IPS-18c (cell line): Measurements from ENCODE around the gene LRRTM4.

ENCODE experiments used
- H3K4me3 ChIP-seq: 2 replicates; pipeline ENCODE4 v1.7.0; 2013; ENCODE audit warnings: low read depth, mild to moderate bottlenecking, low read length, moderate library complexity; ENCODE audit not compliant: insufficient read depth
- H3K9me3 ChIP-seq: one replicate; pipeline ENCODE4 v1.6.1; 2013; ENCODE audit warnings: mild to moderate bottlenecking, low read length, moderate library complexity; ENCODE audit not compliant: control insufficient read depth, insufficient read depth

The LRRTM4 gene

DNA sequence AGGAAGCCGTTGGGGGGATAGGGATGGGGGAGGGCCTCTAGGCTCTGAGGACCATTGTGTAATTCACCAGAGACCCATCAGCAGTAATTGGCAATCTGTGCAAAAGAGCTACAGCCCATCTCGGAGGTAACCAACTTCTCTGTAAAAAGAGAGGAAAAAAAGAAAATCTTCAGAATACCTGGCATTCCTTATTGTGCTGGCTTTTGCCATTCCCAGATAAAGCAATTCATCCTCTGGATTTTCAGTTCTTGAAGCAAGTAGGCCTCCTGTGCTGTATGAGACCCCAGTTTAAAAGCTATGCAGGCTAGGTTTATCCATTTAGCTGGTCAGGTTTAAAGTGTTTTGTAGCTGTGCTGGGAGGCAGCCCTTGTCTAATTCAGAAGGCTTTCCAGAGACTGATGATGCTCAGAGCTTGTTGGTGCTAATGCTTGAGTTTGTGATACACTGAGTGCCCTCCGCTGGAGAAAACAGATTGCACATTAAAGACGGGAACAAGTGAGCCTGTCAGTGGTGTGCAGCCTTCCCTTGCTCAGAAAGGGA is at the start of gene LRRTM4:
TSS of gene LRRTM4 (minus strand) at position 446 of the 540 bp plus-strand sequence.
- peak within 1 kb of the TSS; percentile 41 for H3K4me3 ChIP-seq
- no peaks in the 10 kb centered on the region for H3K9me3 ChIP-seq

DNA sequence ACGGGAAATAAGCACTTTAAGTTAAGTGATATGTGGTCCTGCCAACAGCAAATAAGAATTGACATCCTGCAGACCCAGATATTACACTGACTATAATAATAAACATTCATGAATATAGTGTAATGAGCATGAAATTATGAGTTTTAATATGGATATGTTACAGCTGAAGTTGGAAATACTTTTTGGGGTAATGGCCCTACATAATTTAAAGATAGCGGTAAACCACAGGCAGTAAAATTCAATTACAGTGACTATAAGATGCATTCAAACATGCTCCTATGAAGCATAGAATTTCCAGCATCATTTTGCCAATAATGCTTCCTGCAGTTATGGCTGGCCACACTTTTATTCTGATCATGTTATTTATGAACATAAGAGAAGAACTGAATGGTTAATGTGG is 49.4 kb upstream of the LRRTM4 start:
- H3K4me3 ChIP-seq, result no peak overlapping the region
- H3K9me3 ChIP-seq, result no peaks in the 10 kb centered on the region

DNA sequence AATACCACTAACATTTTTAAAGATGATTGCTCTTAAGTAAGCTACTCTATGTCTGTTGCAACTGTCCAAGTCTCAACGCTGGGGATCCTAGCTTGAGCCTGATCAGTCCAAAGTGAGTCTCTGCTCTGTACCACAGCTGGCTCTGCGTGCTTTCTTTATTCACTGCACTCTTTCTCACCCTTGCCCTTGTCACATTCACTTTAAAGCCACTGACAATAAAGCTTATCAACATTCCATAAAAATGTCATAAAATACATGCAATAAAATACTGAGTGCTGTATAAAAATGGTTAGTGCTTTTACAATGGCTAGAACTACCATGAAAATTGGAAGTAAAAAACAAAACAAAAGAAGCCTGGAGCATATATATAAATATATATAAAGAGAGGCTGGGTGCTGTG is 45.5 kb upstream of the LRRTM4 start:
- H3K4me3 ChIP-seq, result no peak overlapping the region
- H3K9me3 ChIP-seq, result no peaks in the 10 kb centered on the region

DNA sequence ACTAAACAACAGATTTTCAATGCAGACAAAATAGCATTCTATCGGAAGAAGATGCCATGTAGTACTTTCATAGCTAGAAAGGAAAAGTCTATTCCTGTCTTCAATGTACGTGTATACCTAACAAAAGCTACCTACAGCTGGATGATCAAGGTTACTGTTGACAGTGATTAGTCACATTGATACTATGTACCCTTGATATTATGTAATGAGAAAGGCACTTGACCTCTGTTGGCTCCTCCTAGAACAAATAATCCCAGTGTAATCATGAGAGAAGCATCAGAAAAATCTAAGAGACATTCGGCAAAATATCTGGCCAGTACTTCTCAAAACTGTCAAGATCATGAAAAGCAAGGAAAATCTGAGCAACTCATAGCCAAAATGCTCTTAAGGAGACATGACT is 44.4 kb upstream of the LRRTM4 start:
- Histone ChIP-seq H3K4me3 (no peak overlapping the region), H3K9me3 (no peaks in the 10 kb centered on the region)

DNA sequence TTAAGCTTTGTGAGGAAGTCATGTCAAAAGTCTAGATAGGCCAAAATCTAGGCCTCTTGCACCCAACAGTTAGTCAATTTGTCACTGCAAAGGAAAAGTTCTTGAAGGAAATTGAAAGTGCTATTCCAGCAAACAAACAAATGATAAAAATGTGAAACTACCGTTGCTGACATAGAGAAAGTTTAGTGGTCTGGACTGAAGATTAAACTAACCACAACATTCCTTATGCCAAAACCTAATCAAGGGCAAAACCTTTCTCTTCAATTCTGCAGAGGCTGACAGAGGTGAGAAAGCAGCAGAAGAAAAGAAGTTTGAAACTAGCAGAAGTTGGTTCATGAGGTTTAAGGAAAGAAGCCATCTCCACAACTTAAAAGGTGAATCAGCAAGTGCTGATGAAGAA is 44.0 kb upstream of the LRRTM4 start:
- Histone ChIP-seq H3K4me3 (no peak overlapping the region), H3K9me3 (no peaks in the 10 kb centered on the region)

DNA sequence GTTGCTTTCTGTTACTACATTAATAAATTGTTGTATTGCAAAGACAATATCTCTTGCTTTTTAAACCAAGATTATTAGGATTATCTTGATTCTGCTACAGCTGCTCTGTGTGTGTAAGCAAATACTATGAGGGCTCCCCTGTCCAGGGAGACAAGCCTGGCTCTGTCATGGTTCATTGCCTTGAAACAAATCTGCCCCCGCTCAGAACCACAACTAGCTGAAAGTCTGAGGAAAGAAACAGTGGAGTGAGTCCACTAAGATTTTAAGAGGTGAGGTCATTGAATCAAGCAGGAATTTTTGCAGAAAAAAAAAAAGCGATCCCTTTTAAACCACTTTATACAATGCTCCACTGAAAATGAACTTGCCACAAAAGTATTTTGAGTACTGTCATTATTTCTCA is 30.8 kb upstream of the LRRTM4 start:
- no peak overlapping the region for H3K4me3 ChIP-seq
- H3K9me3 ChIP-seq, result peaks cover 2% of the 10 kb centered on the region

DNA sequence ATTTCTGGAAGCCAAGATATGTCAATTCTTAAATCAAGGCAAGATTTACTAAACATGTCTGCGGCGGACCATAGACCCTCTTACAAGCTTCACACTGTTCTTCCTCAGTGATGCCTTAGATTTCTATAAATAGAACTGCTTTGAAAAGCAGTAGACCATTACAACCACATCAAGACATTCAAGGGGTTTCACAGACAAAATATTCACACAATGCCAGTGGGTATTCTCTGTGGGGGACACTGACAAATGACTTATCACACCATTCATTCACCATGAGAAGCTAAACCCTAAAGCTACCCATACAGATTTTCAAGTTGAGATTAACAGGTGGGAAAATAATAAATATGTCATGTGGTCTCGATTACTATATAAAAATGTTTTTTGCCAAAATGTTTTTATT is 15.9 kb upstream of the LRRTM4 start:
- H3K9me3 ChIP-seq, result no peaks in the 10 kb centered on the region
- H3K4me3 ChIP-seq, result no peak overlapping the region

DNA sequence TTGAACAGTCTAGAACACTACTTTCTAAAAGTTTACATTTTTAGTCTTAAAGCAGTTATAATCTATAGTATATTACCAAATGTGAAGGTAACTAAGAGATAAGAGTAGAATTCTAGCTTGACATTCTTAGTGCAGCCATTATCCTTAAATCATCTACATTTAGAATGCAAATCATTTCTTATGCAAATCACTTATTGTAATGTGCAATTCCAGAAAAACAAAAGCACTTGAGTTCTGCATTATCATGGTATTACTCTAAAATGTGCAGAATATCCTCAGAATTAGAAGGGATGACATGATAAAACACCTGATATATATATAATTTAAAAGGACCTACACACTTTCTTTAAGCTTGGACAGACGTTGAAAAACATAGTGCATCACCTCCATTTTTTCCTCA is 712 bp upstream of the LRRTM4 start:
- no peak overlapping the region for H3K4me3 ChIP-seq
- H3K9me3 ChIP-seq, result no peaks in the 10 kb centered on the region

DNA sequence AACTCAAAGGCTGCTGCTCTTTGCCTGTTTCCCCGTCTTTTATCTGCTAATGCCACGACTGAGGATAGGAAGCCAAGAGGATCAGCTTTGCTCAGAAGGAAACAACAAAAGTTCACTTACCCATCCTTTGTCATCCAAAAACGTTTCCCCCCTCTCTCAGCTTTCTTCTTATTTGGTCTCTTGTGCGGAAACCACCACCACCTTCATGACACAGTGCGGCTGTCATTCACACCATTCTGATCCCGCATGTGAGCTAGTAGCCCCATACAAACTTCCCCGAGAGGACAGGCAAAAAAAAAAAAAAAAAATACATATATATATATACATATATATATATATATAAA is 656 bp downstream of the LRRTM4 start:
- Histone ChIP-seq H3K4me3 (no peak overlapping the region), H3K9me3 (no peaks in the 10 kb centered on the region)

DNA sequence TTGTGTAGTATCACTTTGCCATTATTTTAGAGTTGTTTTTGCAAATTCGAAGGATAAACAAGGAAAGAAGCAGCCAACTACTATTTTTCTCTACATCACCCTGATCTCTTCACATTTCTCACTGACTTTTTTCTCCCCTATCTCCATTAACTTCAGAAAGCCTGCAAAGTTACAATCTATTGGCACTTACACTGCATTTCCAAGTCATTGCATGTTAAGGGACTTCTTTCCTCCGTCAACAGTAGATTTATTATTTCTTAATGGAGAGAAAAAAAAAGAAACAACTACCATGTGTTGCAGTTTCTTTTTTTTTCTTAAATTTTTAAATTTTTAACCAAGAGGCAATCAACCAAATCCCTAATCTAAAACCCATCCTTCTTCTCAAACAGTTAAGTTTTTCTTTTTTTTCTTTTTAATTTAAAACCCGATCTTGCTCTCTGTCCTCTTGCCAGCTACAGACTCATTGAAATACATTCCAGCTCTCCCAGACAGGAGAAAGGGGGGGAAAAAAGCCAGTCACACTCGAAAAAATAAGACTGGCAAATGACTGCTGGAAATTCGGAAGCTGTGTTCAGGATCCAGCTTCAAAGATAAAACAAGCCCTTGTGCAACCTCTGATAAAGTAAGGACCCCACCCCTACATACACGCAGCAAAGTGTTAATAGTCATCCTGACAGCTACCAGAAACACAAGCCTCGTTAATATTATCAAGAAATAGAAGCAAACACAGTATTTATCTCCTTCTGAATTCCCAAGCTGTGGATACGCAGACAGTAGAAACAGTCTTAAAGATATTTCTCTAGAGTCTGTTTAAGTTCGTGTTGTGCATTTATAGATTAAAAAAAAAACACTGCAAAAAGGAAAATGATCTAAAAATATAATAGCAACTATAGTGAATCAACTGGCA is 1.3 kb downstream of the LRRTM4 start:
- Histone ChIP-seq H3K4me3 (peak overlapping the region; percentile 41), H3K9me3 (no peaks in the 10 kb centered on the region)

DNA sequence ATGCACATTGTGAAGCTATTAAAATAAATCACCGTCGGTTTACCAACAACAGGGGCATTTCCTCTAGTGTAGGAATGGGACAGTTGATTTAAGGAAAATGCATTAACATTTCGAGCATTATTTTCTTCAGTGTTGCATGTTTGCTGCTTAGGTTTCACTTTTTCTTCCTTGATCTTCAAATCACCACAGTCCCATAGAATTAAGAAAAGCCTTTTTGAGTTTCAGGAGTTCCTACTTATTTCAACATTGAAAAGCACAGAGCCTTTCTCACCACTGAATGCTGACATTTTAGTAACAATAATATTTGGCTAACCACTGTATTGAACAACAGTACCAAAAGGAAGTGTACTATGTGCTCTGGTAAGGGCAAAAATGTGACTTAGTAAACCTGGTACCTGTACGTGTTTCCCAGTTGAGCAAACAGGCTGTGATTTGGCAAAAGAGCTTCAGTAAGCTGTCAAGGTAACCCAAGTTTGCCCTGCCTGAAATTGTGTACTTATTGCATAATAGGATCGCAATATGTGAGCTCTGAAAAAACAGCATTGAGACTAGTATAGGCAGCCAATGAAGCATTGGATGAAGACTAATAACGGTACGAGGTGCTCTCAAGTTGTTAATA is 2.2 kb downstream of the LRRTM4 start:
- Histone ChIP-seq H3K9me3 (no peaks in the 10 kb centered on the region), H3K4me3 (no peak overlapping the region)

DNA sequence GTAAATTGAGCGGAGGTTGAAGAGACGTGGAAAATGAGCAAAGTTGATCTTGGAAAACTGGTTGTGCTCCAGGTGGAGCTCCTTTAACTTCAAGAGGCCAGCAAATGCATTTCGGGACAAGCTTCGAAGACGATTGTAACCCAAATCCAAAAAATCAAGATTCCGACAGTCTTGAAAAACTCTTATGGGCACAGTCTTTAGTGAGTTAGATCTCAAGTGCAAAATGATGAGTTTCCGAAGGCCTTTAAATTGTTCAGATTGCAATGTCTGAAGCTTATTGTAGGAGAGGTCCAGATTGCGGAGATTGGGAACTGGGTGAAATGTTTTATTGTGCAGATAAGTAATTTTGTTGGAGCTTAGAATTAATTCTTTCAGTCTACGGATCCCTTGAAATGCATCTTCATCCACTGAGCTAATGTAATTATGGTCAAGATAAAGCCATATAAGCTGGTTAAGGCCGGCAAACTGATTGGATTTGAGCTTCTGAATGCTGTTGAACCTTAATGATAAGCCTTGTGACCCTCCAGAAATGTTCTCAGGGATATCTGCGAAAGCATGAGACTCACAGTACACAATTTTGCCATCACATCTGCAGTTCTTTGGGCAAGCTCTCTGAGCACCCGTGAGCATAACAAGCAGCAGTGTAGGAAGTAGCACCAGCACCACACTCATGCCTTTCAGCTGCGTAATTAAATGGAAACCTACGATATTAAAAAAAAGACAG is 2.9 kb downstream of the LRRTM4 start:
- Histone ChIP-seq H3K4me3 (no peak overlapping the region), H3K9me3 (no peaks in the 10 kb centered on the region)

DNA sequence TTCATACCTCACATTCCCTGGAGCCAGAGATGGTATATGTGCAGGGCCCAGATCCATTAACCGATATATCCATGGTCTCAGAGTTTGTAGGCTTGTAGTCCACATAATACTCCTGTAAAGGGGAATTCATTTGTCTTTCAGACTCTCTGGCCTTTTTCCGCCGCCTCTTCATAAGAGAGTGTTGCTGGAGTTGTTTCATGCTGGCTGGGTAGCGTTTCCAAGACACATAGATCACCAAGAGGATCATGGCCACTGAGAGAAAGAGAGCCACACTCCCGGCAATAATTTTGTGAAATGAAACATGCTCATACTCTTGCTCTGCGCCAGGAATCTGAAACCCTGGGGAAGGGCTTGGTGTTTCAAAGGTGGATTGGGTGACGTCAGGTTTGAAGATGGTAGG is 3.9 kb downstream of the LRRTM4 start:
- Histone ChIP-seq H3K9me3 (no peaks in the 10 kb centered on the region), H3K4me3 (no peak overlapping the region)

DNA sequence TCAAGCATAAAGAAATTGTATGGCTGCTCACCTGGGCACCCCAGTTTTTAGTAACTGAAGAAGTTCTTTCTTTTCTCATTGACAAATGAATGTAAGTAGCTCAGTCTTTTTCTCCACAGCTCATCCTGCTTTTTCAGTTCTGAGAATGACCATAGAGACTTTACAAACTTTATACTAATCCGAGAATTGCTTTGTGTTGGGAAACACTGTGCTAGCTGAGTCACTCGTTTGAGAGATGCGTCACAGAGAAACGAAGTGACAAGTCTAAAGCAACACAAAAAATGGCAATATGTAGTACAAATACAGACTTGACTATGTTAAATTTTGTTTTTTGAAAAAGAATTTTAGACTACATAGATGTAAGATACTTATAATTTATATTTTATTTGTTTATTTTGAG is 9.0 kb downstream of the LRRTM4 start:
- Histone ChIP-seq H3K9me3 (no peaks in the 10 kb centered on the region), H3K4me3 (no peak overlapping the region)

DNA sequence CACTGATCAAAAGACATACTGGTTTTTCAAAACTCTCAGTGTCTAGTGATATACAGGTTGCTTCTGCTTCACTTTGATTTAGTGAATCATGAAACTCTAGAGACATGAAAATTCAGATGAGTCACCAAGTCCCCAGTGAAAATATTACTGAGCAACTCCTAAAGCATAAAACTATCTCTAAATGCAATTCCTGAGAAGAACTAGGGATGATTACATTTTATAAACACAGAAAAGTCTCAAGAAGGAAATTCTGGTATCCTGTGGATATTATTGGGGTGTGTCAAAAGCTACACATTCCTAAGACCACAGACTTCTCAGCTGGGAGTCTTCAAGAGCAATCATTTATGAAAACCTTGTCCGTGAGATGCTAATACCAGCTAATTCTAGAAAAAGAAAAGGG is 9.7 kb downstream of the LRRTM4 start:
- Histone ChIP-seq H3K4me3 (no peak overlapping the region), H3K9me3 (no peaks in the 10 kb centered on the region)

DNA sequence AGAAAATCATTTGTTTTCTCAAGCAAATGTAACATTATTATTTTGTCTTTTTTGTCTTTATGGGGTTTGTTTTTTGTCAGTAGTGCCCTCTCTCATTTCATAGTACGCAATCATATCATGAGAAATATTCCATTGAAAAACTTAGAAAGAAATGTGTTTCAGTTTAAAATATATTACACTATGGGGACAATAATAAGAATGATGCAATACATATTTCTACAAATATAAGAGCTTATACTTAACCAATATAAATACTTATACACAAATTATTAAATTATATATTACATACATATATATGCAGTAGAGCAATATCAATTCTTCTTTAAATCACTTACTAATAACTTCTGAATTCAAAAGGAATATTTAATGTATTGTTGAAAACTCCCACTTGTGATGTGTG is 13.7 kb downstream of the LRRTM4 start:
- H3K9me3 ChIP-seq, result no peaks in the 10 kb centered on the region
- H3K4me3 ChIP-seq, result no peak overlapping the region

DNA sequence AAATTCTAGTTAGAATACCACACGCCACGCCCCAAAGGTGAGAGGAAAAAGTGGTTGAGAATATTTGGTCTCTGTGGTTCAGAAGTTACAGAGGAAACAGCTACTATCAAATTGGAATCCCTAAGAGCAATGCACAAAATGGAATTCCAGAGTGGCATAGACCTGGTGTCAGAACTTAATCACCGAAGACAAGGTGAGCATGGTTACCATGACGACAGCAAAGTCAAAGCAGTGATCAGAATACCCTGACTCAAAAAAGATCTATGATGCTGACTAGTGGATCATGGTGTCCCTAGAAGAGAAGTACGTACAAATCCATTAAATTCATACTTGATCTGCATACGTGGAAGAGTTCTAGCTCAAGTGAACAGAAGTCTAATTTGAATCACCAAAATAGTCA is 14.5 kb downstream of the LRRTM4 start:
- no peaks in the 10 kb centered on the region for H3K9me3 ChIP-seq
- no peak overlapping the region for H3K4me3 ChIP-seq

DNA sequence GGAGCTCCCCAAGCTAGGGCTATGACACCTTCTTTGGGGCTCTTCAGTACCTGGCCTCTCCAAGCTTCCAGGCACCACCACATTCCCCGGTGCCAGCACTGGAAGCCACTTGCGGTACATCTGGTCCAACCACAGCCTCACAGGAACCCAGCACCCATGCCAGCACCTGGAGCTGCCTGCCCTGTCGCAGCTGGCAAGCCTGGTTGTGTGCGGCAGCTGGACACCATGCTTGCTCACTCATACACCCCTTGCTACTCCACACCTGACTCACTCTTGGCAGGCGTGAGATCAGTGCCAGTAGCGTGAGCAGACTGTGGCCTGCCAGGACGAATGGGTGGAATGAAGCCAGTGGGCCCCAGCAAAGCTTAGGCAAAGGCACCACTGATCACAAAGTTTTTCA is 34.0 kb downstream of the LRRTM4 start:
- Histone ChIP-seq H3K4me3 (no peak overlapping the region), H3K9me3 (no peaks in the 10 kb centered on the region)
